ACHN (cell line): ENCODE results near the gene ZBTB7C.

ENCODE experiments used
- DNase-seq: peaks from one replicate; pipeline ENCODE4 v3.0.0-alpha.2; 2015
- in situ Hi-C: cut with HindIII; loops from 2 replicates; pipeline ENCODE4 v1.10.0; 2017; ENCODE audit warnings: low sequenced_read_pairs, low pct_ligation_motif_present, low pct_unique_long_range_greater_than_20kb

The ZBTB7C gene

GRCh38 chr18:48171490-48172188, 237.5 kb downstream of the ZBTB7C start:
- in situ Hi-C loops: no loop called here
- no peak for DNase-seq

GRCh38 chr18:48170651-48171050, 238.5 kb downstream of the ZBTB7C start:
- in situ Hi-C loops: no loop called here
- no peak for DNase-seq

- DNase-seq: no peak
- in situ Hi-C loops: no loop called here
These were observed 240.3 kb downstream of the ZBTB7C start for GRCh38 chr18:48168861-48169260.

- in situ Hi-C loops: no loop called here
These were observed 241.3 kb downstream of the ZBTB7C start for GRCh38 chr18:48167897-48168253.

GRCh38 chr18:48166336-48166875, 242.8 kb downstream of the ZBTB7C start:
- in situ Hi-C loops: no loop called here
- DNase-seq: no peak

More at GRCh38 chr18:48167897-48168253, 241.3 kb downstream of the ZBTB7C start:
- DNase-seq: no peak

- in situ Hi-C loops: no loop called here
- DNase-seq: no peak
These were observed 243.9 kb downstream of the ZBTB7C start for GRCh38 chr18:48165111-48165866.

- no peak for DNase-seq
These were observed 244.5 kb downstream of the ZBTB7C start for GRCh38 chr18:48164701-48165100.

GRCh38 chr18:48164116-48164515, 245.1 kb downstream of the ZBTB7C start:
- in situ Hi-C loops: no loop called here
- no peak for DNase-seq

More at GRCh38 chr18:48164701-48165100, 244.5 kb downstream of the ZBTB7C start:
- in situ Hi-C loops: no loop called here

GRCh38 chr18:48163738-48164115, 245.5 kb downstream of the ZBTB7C start:
- DNase-seq: no peak
- in situ Hi-C loops: no loop called here

GRCh38 chr18:48162956-48163737, 246.0 kb downstream of the ZBTB7C start:
- in situ Hi-C loops: no loop called here
- no peak for DNase-seq

- in situ Hi-C loops: no loop called here
- DNase-seq: peak; percentile 44
These were observed 247.1 kb downstream of the ZBTB7C start for GRCh38 chr18:48161911-48162698.

- DNase-seq: peak; percentile 80
- in situ Hi-C loops: no loop called here
These were observed 247.8 kb downstream of the ZBTB7C start for GRCh38 chr18:48161191-48161910.

- in situ Hi-C loops: no loop called here
These were observed 248.6 kb downstream of the ZBTB7C start for GRCh38 chr18:48160622-48161021.

GRCh38 chr18:48159816-48160215, 249.4 kb downstream of the ZBTB7C start:
- DNase-seq: no peak
- in situ Hi-C loops: no loop called here

More at GRCh38 chr18:48160622-48161021, 248.6 kb downstream of the ZBTB7C start:
- no peak for DNase-seq

- no peak for DNase-seq
- in situ Hi-C loops: no loop called here
These were observed 250.5 kb downstream of the ZBTB7C start for GRCh38 chr18:48158721-48159120.

- DNase-seq: no peak
- in situ Hi-C loops: no loop called here
These were observed 251.2 kb downstream of the ZBTB7C start for GRCh38 chr18:48157956-48158355.

GRCh38 chr18:48155856-48156255, 253.3 kb downstream of the ZBTB7C start:
- DNase-seq: no peak
- in situ Hi-C loops: no loop called here

- no peak for DNase-seq
- in situ Hi-C loops: no loop called here
These were observed 254.4 kb downstream of the ZBTB7C start for GRCh38 chr18:48154828-48155227.
